Neuronal stem cell (in vitro differentiated cells): Measurements from ENCODE around the gene MED27.

ENCODE experiments used
- DNase-seq: peaks from one replicate; pipeline ENCODE4 v3.0.0-alpha.2; 2013; ENCODE audit warnings: low spot score
- H2AFZ ChIP-seq: one replicate; pipeline ENCODE4 v1.6.1; 2013; ENCODE audit warnings: mild to moderate bottlenecking, low read length, inconsistent platforms
- H2AK5ac ChIP-seq: 2 replicates; pipeline ENCODE4 v1.6.1; 2013; ENCODE audit warnings: low read depth, mild to moderate bottlenecking, inconsistent platforms, low read length, moderate library complexity, mixed read lengths
- H2BK120ac ChIP-seq: 2 replicates; pipeline ENCODE4 v1.6.1; 2013; ENCODE audit warnings: low read depth, mild to moderate bottlenecking, inconsistent platforms, low read length, moderate library complexity, mixed read lengths
- H2BK12ac ChIP-seq: one replicate; pipeline ENCODE4 v1.6.1; 2013; ENCODE audit warnings: low read length, inconsistent platforms
- H2BK15ac ChIP-seq: 2 replicates; pipeline ENCODE4 v1.6.1; 2013; ENCODE audit warnings: mild to moderate bottlenecking, low read length, inconsistent platforms, mixed read lengths
- H2BK5ac ChIP-seq: one replicate; pipeline ENCODE4 v1.6.1; 2013; ENCODE audit warnings: inconsistent platforms, mild to moderate bottlenecking, low read length, moderate library complexity
- H3K14ac ChIP-seq: one replicate; pipeline ENCODE4 v1.6.1; 2013; ENCODE audit warnings: low read length, inconsistent platforms
- H3K18ac ChIP-seq: 2 replicates; pipeline ENCODE4 v1.6.1; 2013; ENCODE audit warnings: low read length, inconsistent platforms
- H3K23ac ChIP-seq: 2 replicates; pipeline ENCODE4 v1.6.1; 2013; ENCODE audit warnings: low read depth, mild to moderate bottlenecking, mixed read lengths, low read length, inconsistent platforms; ENCODE audit not compliant: poor library complexity
- H3K27ac ChIP-seq: replicated peaks from 3 replicates; pipeline ENCODE4 v1.5.1; 2013; ENCODE audit warnings: low read length, inconsistent platforms
- H3K27me3 ChIP-seq, 3 experiments: 2 replicates each; pipeline ENCODE4 v1.6.1; 2013; ENCODE audit warnings: low read length in 3 of 3, mild to moderate bottlenecking in 2 of 3, inconsistent platforms in 1 of 3, low read depth in 1 of 3, mixed read lengths in 1 of 3, moderate library complexity in 1 of 3; ENCODE audit not compliant: control insufficient read depth in 3 of 3, insufficient read depth in 3 of 3
- H3K36me3 ChIP-seq, 2 donors: replicated peaks in 1 of 2; 2 replicates each; pipeline ENCODE4 v1.6.1; 2013; ENCODE audit warnings: low read length in 2 of 2; ENCODE audit not compliant: control insufficient read depth in 2 of 2, insufficient read depth in 2 of 2
- H3K4ac ChIP-seq: 2 replicates; pipeline ENCODE4 v1.6.1; 2013; ENCODE audit warnings: inconsistent platforms, mild to moderate bottlenecking, low read length, moderate library complexity
- H3K4me1 ChIP-seq, 2 donors: 1 replicate in 1 of 2; 2 replicates in 1 of 2; pipeline ENCODE4 v1.6.1; 2013; ENCODE audit warnings: low read length in 2 of 2, low read depth in 1 of 2; ENCODE audit not compliant: control insufficient read depth in 2 of 2, insufficient read depth in 1 of 2
- H3K4me2 ChIP-seq: one replicate; pipeline ENCODE4 v1.6.1; 2013; ENCODE audit warnings: mild to moderate bottlenecking, low read length, inconsistent platforms; ENCODE audit not compliant: insufficient read depth, poor library complexity, severe bottlenecking
- H3K4me3 ChIP-seq, 2 donors: 2 replicates each; pipeline ENCODE4 v1.5.1; 2013; ENCODE audit warnings: low read length in 2 of 2, mild to moderate bottlenecking in 2 of 2, inconsistent platforms in 1 of 2, moderate library complexity in 1 of 2
- H3K79me1 ChIP-seq: one replicate; pipeline ENCODE4 v1.6.1; 2013; ENCODE audit warnings: low read depth, mild to moderate bottlenecking, inconsistent platforms, low read length, moderate library complexity
- H3K9ac ChIP-seq: one replicate; pipeline ENCODE4 v1.6.1; 2013; ENCODE audit warnings: mild to moderate bottlenecking, low read depth, low read length, inconsistent platforms; ENCODE audit not compliant: poor library complexity
- H3K9me3 ChIP-seq, 2 donors: replicated peaks in 1 of 2; 2 replicates each; pipeline versions ENCODE3 to v1.6.1; 2013; ENCODE audit warnings: low read length in 2 of 2, mild to moderate bottlenecking in 2 of 2, inconsistent platforms in 1 of 2, low read depth in 1 of 2, mixed read lengths in 1 of 2, moderate library complexity in 1 of 2; ENCODE audit not compliant: control insufficient read depth in 2 of 2, insufficient read depth in 1 of 2
- H4K8ac ChIP-seq: one replicate; pipeline ENCODE4 v1.6.1; 2013; ENCODE audit warnings: low read depth, mild to moderate bottlenecking, inconsistent platforms, low read length, moderate library complexity
- H4K91ac ChIP-seq: one replicate; pipeline ENCODE4 v1.6.1; 2013; ENCODE audit warnings: low read length, low read depth, mild to moderate bottlenecking, inconsistent platforms; ENCODE audit not compliant: poor library complexity
- WGBS, 2 donors: extraction: QIAGEN DNeasy Blood & Tissue Kit; methylation state at CpG; one replicate each; pipeline ENCODE4 v1.1.7; 2013; ENCODE audit warnings: missing lambda C conversion rate in 2 of 2, mixed read lengths in 1 of 2; ENCODE audit not compliant: insufficient read length in 2 of 2, insufficient replicate concordance in 1 of 2; ENCODE audit errors: extremely low coverage in 2 of 2; 5-methylcytosine and 5-hydroxymethylcytosine counted together

The MED27 gene

DNA sequence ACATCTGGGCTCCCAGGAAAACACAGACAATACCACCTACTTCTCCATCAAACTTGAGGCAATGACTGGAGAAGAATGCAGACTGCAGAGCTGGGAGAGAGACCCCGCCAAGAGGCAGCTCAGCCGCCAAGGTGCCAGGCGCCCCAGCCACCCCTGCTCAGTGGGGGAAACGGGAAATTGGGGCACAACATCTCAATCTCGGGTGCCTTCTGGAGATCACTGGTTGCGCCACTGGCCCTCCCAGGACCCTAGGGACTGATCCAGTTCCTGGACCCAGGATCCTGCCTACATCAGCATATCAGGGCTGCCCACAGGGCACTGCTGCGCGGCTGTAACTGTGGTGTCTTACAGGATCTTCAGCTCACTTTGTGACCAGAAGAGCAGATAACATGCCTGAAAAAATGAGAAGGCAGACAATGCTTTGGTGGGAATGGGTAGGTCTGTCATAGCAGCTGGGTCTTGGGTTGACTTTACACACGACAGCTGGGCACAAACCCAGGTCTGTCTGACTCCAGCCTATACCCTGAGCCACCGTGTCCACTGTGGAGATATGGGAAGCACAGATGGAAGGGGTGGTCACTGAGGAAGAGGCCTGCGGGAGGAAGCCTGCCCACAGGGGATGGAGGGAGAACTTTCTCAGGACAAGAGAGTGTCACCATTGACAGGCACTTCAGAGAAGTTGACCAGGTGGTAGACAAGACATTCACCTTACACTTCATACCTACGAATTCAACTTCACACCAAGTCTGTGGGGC lies 204.6 kb downstream of the MED27 start:
- Histone ChIP-seq H2BK12ac (no peak overlapping the region), H3K36me3 (no peaks in the 10 kb centered on the region), H4K91ac (no peak overlapping the region), H2AK5ac (no peak overlapping the region), H3K79me1 (peaks cover 2% of the 10 kb centered on the region), H3K4me3 (no peak overlapping the region), H3K4ac (no peak overlapping the region), H2BK5ac (peak overlapping the region; percentile 58), H4K8ac (no peak overlapping the region), H3K23ac (no peak overlapping the region), H2AFZ (no peak overlapping the region), H2BK120ac (no peak overlapping the region), H3K9ac (no peak overlapping the region), H3K9me3 (no peaks in the 10 kb centered on the region), H3K14ac (peak overlapping the region; percentile 60), H3K27me3 (no peaks in the 10 kb centered on the region), H3K4me1 (peaks cover 0 to 7% of the 10 kb centered on the region in 2 donors), H2BK15ac (no peak overlapping the region), H3K27ac (no peak overlapping the region), H3K4me2 (no peak overlapping the region), H3K18ac (no peak overlapping the region)
- no CpG with 5 or more reads among the region's 12 CpGs for WGBS, 2 donors
- DNase-seq: no peak

DNA sequence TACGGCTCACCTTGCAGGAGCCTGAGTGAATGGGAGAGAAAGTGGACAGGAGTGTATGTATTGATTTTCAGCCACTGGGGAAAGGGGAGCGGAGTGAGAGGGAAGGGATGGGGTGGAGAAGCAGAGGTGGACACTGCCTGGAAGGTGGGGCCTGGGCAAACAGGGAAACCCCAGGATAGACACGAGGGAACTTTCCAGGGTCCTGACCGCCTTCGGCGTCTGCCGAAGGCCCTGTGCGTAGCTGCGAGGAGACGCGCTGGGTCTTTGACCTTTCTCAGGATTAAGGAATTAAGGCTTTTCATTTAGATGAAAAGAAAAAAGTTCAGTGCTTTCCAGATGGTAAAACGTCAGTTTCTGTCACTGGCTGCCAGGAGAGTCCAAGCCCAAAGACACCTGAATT lies 205.2 kb downstream of the MED27 start:
- peak; percentile 18 for DNase-seq
- WGBS, 2 donors: no CpG with 5 or more reads among the region's 12 CpGs
- Histone ChIP-seq H3K27me3 (no peaks in the 10 kb centered on the region), H2BK120ac (no peak overlapping the region), H2AK5ac (no peak overlapping the region), H4K91ac (no peak overlapping the region), H2BK5ac (no peak overlapping the region), H3K18ac (no peak overlapping the region), H3K4me1 (peaks cover 2 to 13% of the 10 kb centered on the region in 2 donors), H3K4me2 (no peak overlapping the region), H3K36me3 (no peaks in the 10 kb centered on the region), H3K27ac (no peak overlapping the region), H2AFZ (no peak overlapping the region), H3K14ac (no peak overlapping the region), H4K8ac (no peak overlapping the region), H3K4me3 (no peak overlapping the region), H3K9me3 (no peaks in the 10 kb centered on the region), H3K9ac (no peak overlapping the region), H3K79me1 (peaks cover 2% of the 10 kb centered on the region), H2BK12ac (no peak overlapping the region), H3K4ac (no peak overlapping the region), H2BK15ac (no peak overlapping the region), H3K23ac (no peak overlapping the region)

DNA sequence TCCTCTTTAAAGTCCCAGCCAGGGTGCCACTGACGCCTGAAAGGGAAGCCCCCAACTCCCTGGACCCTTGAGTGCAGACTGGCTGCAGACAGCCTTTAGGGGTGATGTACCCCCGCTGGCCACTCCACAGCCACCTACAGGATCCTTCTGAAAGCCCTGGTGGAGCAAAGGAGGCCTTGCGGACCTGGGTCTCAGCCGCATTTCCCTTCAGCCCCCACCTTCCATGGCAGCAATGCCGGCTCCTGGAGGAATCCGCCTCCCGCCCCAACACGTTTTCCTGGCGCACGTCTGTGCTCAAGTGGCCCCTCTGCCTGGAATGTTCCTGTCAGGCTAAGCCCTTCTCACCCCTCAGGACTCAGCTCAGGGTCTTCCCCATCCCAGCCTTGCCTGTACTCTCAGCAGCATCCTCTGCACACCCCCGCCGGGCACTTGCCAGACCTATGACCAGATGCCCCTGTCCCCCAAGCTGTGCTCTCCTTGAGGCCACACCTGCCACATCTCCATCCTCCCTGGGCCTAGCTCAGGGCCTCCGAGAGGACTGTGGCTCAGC lies 205.7 kb downstream of the MED27 start:
- WGBS, 2 donors: no CpG with 5 or more reads among the region's 13 CpGs

DNA sequence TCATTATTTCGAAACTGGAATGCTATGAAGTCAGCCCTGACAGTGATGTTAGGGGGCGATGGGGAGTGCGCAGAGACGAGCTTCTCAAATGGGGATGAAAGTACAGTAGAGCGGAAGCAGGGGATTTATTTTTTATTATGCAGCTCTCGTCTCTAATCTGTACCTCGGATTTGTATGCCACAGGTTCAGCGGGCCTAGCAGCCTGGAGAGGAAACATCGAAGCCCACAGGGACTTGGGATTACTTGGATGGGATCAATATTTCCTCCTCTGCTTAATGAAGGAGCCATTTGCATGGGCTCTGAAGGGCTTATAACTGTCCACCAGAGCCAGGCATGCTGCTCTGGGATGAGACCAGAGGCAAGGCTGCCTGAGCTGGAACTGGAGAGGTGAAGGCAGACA lies 206.3 kb downstream of the MED27 start:
- Histone ChIP-seq H2BK120ac (no peak overlapping the region), H3K27me3 (no peaks in the 10 kb centered on the region), H3K23ac (no peak overlapping the region), H3K18ac (no peak overlapping the region), H3K4me3 (no peak overlapping the region), H3K27ac (no peak overlapping the region), H2AFZ (no peak overlapping the region), H4K8ac (no peak overlapping the region), H2BK5ac (no peak overlapping the region), H3K4me1 (peaks cover 3 to 15% of the 10 kb centered on the region in 2 donors), H3K9ac (no peak overlapping the region), H3K36me3 (no peaks in the 10 kb centered on the region), H3K4me2 (no peak overlapping the region), H2BK15ac (no peak overlapping the region), H2BK12ac (no peak overlapping the region), H3K4ac (no peak overlapping the region), H4K91ac (no peak overlapping the region), H2AK5ac (no peak overlapping the region), H3K14ac (no peak overlapping the region), H3K9me3 (no peaks in the 10 kb centered on the region), H3K79me1 (peaks cover 2% of the 10 kb centered on the region)
- no peak for DNase-seq
- no CpG with 5 or more reads among the region's 9 CpGs for WGBS, 2 donors

More for the DNA sequence above, 205.7 kb downstream of the MED27 start:
- Histone ChIP-seq H4K91ac (no peak overlapping the region), H2BK120ac (no peak overlapping the region), H3K4ac (no peak overlapping the region), H3K18ac (no peak overlapping the region), H2BK12ac (no peak overlapping the region), H3K79me1 (peaks cover 2% of the 10 kb centered on the region), H2AK5ac (no peak overlapping the region), H3K4me1 (peaks cover 3 to 13% of the 10 kb centered on the region in 2 donors), H3K4me3 (no peak overlapping the region), H2BK15ac (no peak overlapping the region), H3K9me3 (no peaks in the 10 kb centered on the region), H3K27me3 (no peaks in the 10 kb centered on the region), H3K36me3 (no peaks in the 10 kb centered on the region), H3K23ac (no peak overlapping the region), H2AFZ (no peak overlapping the region), H3K27ac (no peak overlapping the region), H3K14ac (no peak overlapping the region), H3K9ac (no peak overlapping the region), H3K4me2 (no peak overlapping the region), H2BK5ac (no peak overlapping the region), H4K8ac (no peak overlapping the region)
- no peak for DNase-seq
